HG03025 (cell line): Measurements from ENCODE around the gene CD70.
"Not testable (repeated sequence)": the region's sequence is repeated elsewhere in the genome, so short reads cannot be mapped to it uniquely, and the experiment has no call there.

Source experiments
- ATAC-seq: cut with Tn5 transposase; IDR thresholded peaks from one replicate; pipeline ENCODE4 v1.9.1; 2021; ENCODE audit warnings: mild to moderate bottlenecking, moderate library complexity; ENCODE audit not compliant: unreplicated experiment, low FRiP score

The CD70 gene

GRCh38 chr19:6590827-6591319 lies at the start of gene CD70:
Gene CD70 (minus strand): TSS chr19:6591150. CDS start chr19:6591002, 148 bp downstream.
- ATAC-seq = no peak

- not testable (repeated sequence) for ATAC-seq
Observed at GRCh38 chr19:6640333-6640732, 49.4 kb upstream of the CD70 start.

GRCh38 chr19:6639439-6639838 lies 48.5 kb upstream of the CD70 start:
- ATAC-seq = no peak

- ATAC-seq = not testable (repeated sequence)
Observed at GRCh38 chr19:6633456-6633813, 42.5 kb upstream of the CD70 start.

- ATAC-seq = not testable (repeated sequence)
Observed at GRCh38 chr19:6632747-6633455, 42.0 kb upstream of the CD70 start.

GRCh38 chr19:6632002-6632621 lies 41.2 kb upstream of the CD70 start:
- ATAC-seq = no peak

- ATAC-seq = no peak
Observed at GRCh38 chr19:6626764-6627163, 35.8 kb upstream of the CD70 start.

- ATAC-seq = no peak
Observed at GRCh38 chr19:6617374-6617773, 26.4 kb upstream of the CD70 start.

- ATAC-seq = no peak
Observed at GRCh38 chr19:6616011-6616410, 25.1 kb upstream of the CD70 start.

GRCh38 chr19:6613711-6614110 lies 22.8 kb upstream of the CD70 start:
- no peak for ATAC-seq

GRCh38 chr19:6610934-6611852 lies 20.2 kb upstream of the CD70 start:
- no peak for ATAC-seq

- ATAC-seq = no peak
Observed at GRCh38 chr19:6608940-6609339, 18.0 kb upstream of the CD70 start.

- ATAC-seq = not testable (repeated sequence)
Observed at GRCh38 chr19:6608146-6608545, 17.2 kb upstream of the CD70 start.

- not testable (repeated sequence) for ATAC-seq
Observed at GRCh38 chr19:6606276-6607070, 15.5 kb upstream of the CD70 start.

- ATAC-seq = no peak
Observed at GRCh38 chr19:6604906-6605305, 14.0 kb upstream of the CD70 start.

GRCh38 chr19:6602729-6603114 lies 11.8 kb upstream of the CD70 start:
- ATAC-seq = no peak

GRCh38 chr19:6601537-6602052 lies 10.6 kb upstream of the CD70 start:
- ATAC-seq = not testable (repeated sequence)

GRCh38 chr19:6600951-6601536 lies 10.1 kb upstream of the CD70 start:
- not testable (repeated sequence) for ATAC-seq

- no peak for ATAC-seq
Observed at GRCh38 chr19:6599866-6600454, 9.0 kb upstream of the CD70 start.
